SK-N-MC (cell line): ENCODE data around the gene KDM2A.

Experiments
- EZH2 ChIP-seq: fragments of 200-600 bp; sonication (generic); IDR thresholded peaks from one replicate; pipeline ENCODE4 v1.6.1; 2017; ENCODE audit warnings: antibody characterized with exemption
- FOXP2 ChIP-seq: optimal IDR thresholded peaks from 2 replicates; pipeline ENCODE3; 2011; ENCODE audit warnings: mild to moderate bottlenecking, moderate library complexity; ENCODE audit not compliant: insufficient read depth; ENCODE audit errors: extremely low read length, control extremely low read depth
- POLR2AphosphoS5 ChIP-seq: IDR thresholded peaks from 2 replicates; pipeline ENCODE4 v1.6.1; 2012; ENCODE audit warnings: mild to moderate bottlenecking, low read depth, low read length, borderline replicate concordance

GRCh38 chr11:67250059-67251043 is 131.3 kb downstream of the KDM2A start:
- TF ChIP-seq EZH2 (no peak), POLR2AphosphoS5 (no peak), FOXP2 (no peak)
